ENCODE measurements around the gene HOXA5. TPM values are rescaled to one million over a fixed set of nuclear protein-coding genes. Genes with fewer than 3 reads are reported as not detected.

HOXA5 gene
- total and polyA plus RNA-seq, 10 of the 15 experiments (the other 5 are each of a cell fraction or from before 2014, with no cell fraction given): 0.05 to 0.13 TPM; not detected in 8

GRCh38 chr7:27164045-27164366 is 20.5 kb upstream of the HOXA5 start:
- no peaks in the 10 kb centered on the region for H3K36me3 ChIP-seq (ENCODE audit: control insufficient read depth in 2 of 2, insufficient read depth in 2 of 2, low read length in 1 of 2)
- intact Hi-C loops (cut with micrococcal nuclease; ENCODE audit: unreplicated experiment) (loop anchor here (5.0 kb wide), 2 partner anchors 307 to 1272 kb away; no protein-coding TSS in a partner anchor), in situ Hi-C loops (cut with MboI) (loop anchor here (25.0 kb wide), 1 partner anchor 1077 kb away; no protein-coding TSS in a partner anchor)
- TF ChIP-seq NRF1 (conservative IDR thresholded peaks at IDR 0.05; ENCODE audit: low read depth, low read length) (no peak), STAT3 (IDR thresholded peaks at IDR 0.05; ENCODE audit: low read depth, low read length) (no peak), JUNB (IDR thresholded peaks at IDR 0.05) (no peak), E4F1 (IDR thresholded peaks at IDR 0.05; ENCODE audit: borderline replicate concordance, partially characterized antibody) (no peak), EZH2 (IDR thresholded peaks at IDR 0.05; ENCODE audit: borderline replicate concordance, control insufficient read depth, low read depth, low read length) (0 out of 2 replicates have a peak, but pooled peaks have one; percentile 52), SMARCA5 (IDR thresholded peaks at IDR 0.05) (no peak)
- TF ChIP-seq, protein P1, sequence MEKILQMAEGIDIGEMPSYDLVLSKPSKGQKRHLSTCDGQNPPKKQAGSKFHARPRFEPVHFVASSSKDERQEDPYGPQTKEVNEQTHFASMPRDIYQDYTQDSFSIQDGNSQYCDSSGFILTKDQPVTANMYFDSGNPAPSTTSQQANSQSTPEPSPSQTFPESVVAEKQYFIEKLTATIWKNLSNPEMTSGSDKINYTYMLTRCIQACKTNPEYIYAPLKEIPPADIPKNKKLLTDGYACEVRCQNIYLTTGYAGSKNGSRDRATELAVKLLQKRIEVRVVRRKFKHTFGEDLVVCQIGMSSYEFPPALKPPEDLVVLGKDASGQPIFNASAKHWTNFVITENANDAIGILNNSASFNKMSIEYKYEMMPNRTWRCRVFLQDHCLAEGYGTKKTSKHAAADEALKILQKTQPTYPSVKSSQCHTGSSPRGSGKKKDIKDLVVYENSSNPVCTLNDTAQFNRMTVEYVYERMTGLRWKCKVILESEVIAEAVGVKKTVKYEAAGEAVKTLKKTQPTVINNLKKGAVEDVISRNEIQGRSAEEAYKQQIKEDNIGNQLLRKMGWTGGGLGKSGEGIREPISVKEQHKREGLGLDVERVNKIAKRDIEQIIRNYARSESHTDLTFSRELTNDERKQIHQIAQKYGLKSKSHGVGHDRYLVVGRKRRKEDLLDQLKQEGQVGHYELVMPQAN (conservative IDR thresholded peaks at IDR 0.05): no peak
- FAIRE-seq (no peak), ATAC-seq (no peak), DNase-seq (ENCODE audit: low read depth, low spot score) (no peak)
- no peaks in the 10 kb centered on the region for H3K4me1 ChIP-seq (ENCODE audit: control insufficient read depth, insufficient read depth, low read length)
- no peaks in the 10 kb centered on the region for H3K79me2 ChIP-seq (ENCODE audit: control insufficient read depth, insufficient read depth, low read length)
- ChIA-PET POLR2A (no interaction called here), SMC1A (ENCODE audit: uncharacterized antibody, unreplicated experiment) (no interaction called here), RAD21 (ENCODE audit: unreplicated experiment) (interaction anchor here (0.7 to 3.8 kb wide), 2 partner anchors 482 to 656 kb away, joined by 3 to 46 read pairs; no protein-coding TSS in a partner anchor), CTCF (interaction anchor here (3.8 to 4.6 kb wide), 2 partner anchors 307 to 475 kb away, joined by 48 to 49 read pairs; no protein-coding TSS in a partner anchor)
- H4K20me1 ChIP-seq (ENCODE audit: control insufficient read depth, insufficient read depth): no peaks in the 10 kb centered on the region
- peaks cover 19 to 44% of the 10 kb centered on the region in 2 experiments for H3K27me3 ChIP-seq (replicated peaks in 1 of 2; ENCODE audit: control insufficient read depth in 2 of 2, insufficient read depth in 2 of 2, low read length in 1 of 2)
- H3K9me3 ChIP-seq (replicated peaks; ENCODE audit: control insufficient read depth, insufficient read depth, low read length): peaks cover 2% of the 10 kb centered on the region; the same call in 1 of the 3 replicates
- no peak overlapping the region for H3K27ac ChIP-seq (ENCODE audit: control insufficient read depth, insufficient read depth)
- 10% methylated on average over 12 of the region's 12 CpGs for WGBS (ENCODE audit: insufficient coverage, insufficient replicate concordance, low lambda C conversion rate, missing lambda C conversion rate)
- H3K4me2 ChIP-seq (ENCODE audit: control insufficient read depth, insufficient read depth): no peak overlapping the region
- H2AFZ ChIP-seq (ENCODE audit: control insufficient read depth, low read depth, low read length): no peak overlapping the region
- no peak overlapping the region for H3K9ac ChIP-seq (ENCODE audit: control insufficient read depth, insufficient read depth, low read length)
- no TSS peak for BruUV-seq (replicated peaks)
- H3K4me3 ChIP-seq: no peak overlapping the region
